SU-DHL-6 (cell line): ENCODE measurements around the gene SLC6A11.

Experiments used
- EZH2phosphoT487 ChIP-seq: fragments of 200-600 bp; sonication (generic), shearing (Covaris generic); conservative IDR thresholded peaks from 2 replicates; pipeline ENCODE4 v1.6.1; 2018; ENCODE audit warnings: mild to moderate bottlenecking, antibody characterized with exemption, low read length, moderate library complexity, mixed read lengths
- TF ChIP-seq, protein P1 (sequence below): fragments of 200-600 bp; sonication (generic); IDR thresholded peaks from one replicate; pipeline ENCODE4 v1.5.1; 2017; ENCODE audit warnings: antibody characterized with exemption, mild to moderate bottlenecking, low read length, moderate library complexity; ENCODE audit not compliant: insufficient read depth, poor library complexity, severe bottlenecking

DNA sequence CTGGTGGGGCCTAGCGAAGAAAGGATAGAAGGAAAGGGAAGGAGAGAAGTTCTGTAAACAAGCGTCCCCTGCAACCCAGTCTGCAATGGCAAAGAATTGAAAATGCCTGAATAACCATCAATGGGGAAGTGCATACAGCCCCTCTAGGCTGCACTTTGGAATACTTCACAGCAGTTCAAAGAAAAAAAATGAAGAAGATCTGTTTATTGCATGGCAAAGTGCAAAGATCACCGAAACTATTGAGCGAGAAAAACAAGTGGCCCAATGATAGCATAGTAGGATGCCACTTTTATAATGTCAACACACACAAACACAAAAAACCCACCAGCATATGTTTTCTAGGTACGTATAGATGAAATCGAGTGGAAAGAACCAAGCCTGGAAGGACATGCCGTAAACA is 162.9 kb downstream of the SLC6A11 start:
- TF ChIP-seq, protein P1, sequence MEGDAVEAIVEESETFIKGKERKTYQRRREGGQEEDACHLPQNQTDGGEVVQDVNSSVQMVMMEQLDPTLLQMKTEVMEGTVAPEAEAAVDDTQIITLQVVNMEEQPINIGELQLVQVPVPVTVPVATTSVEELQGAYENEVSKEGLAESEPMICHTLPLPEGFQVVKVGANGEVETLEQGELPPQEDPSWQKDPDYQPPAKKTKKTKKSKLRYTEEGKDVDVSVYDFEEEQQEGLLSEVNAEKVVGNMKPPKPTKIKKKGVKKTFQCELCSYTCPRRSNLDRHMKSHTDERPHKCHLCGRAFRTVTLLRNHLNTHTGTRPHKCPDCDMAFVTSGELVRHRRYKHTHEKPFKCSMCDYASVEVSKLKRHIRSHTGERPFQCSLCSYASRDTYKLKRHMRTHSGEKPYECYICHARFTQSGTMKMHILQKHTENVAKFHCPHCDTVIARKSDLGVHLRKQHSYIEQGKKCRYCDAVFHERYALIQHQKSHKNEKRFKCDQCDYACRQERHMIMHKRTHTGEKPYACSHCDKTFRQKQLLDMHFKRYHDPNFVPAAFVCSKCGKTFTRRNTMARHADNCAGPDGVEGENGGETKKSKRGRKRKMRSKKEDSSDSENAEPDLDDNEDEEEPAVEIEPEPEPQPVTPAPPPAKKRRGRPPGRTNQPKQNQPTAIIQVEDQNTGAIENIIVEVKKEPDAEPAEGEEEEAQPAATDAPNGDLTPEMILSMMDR = no peak
- TF ChIP-seq EZH2phosphoT487 = no peak
